HepG2 (cell line): ENCODE results near the gene MTX2. TPM values are rescaled to one million over a fixed set of nuclear protein-coding genes. Genes with fewer than 3 reads are reported as not detected.

Experiments
- ATAC-seq: fragments of 200-7000 bp; cut with Tn5 transposase; 3 replicates; pipeline ENCODE4 v1.9.1; 2020; ENCODE audit warnings: mild to moderate bottlenecking, moderate library complexity
- BruUV-seq: library from RNA; stranded (reverse); fragments of 400-500 nt; replicated peaks from 2 replicates; lab custom pipeline; 2021; lab: Mats Ljungman, UMichigan
- CTCF ChIA-PET: fragments of 300-600 bp; formaldehyde crosslinking; extraction: SDS; loops from one replicate; lab custom pipeline; 2021; ENCODE audit warnings: low total read pairs, inconsistent platforms, low intra/inter-chr PET ratio; lab: Yijun Ruan, JAX
- POLR2A ChIA-PET: fragments of 350-600 bp; sonication (Branson Sonifier 250); formaldehyde crosslinking; loops from one replicate; lab custom pipeline; 2020; ENCODE audit warnings: antibody characterized with exemption, inconsistent platforms; lab: Yijun Ruan, JAX
- DNase-seq: peaks from one replicate; pipeline ENCODE4 v3.0.0-alpha.2; 2015; ENCODE audit warnings: low spot score
- FAIRE-seq: peaks from 3 replicates; lab custom pipeline; 2011; peaks lifted over from hg19 to GRCh38; lab: Jason Lieb, UNC
- H2AFZ ChIP-seq: one replicate; pipeline ENCODE4 v1.6.1; 2011; ENCODE audit warnings: low read length, inconsistent platforms
- H3K27ac ChIP-seq: fragments of 300-600 bp; 3 replicates; pipeline ENCODE4 v1.8.0; 2011; ENCODE audit warnings: mixed run types, mild to moderate bottlenecking, mixed read lengths, low read length, inconsistent platforms; ENCODE audit not compliant: insufficient read depth; ENCODE audit errors: extremely low read length
- H3K27me3 ChIP-seq, 2 experiments: fragments of 200-600 bp in 1 of 2; 2 replicates in 1 of 2; 3 replicates in 1 of 2; pipeline versions ENCODE4 v1.6.0 to v1.8.0; 2011; ENCODE audit warnings: low read length in 2 of 2, mild to moderate bottlenecking in 2 of 2, moderate library complexity in 2 of 2, inconsistent platforms in 1 of 2; ENCODE audit not compliant: insufficient read depth in 2 of 2, control insufficient read depth in 1 of 2
- H3K36me3 ChIP-seq, 2 experiments: fragments of 200-600 bp in 1 of 2; replicated peaks in 1 of 2; 2 replicates in 1 of 2; 3 replicates in 1 of 2; pipeline versions ENCODE4 v1.5.1 to v1.8.0; 2011; ENCODE audit warnings: low read length in 2 of 2, inconsistent platforms in 1 of 2; ENCODE audit not compliant: insufficient read depth in 2 of 2, control insufficient read depth in 1 of 2
- H3K4me1 ChIP-seq: 2 replicates; pipeline ENCODE4 v1.5.1; 2012; ENCODE audit warnings: low read length, inconsistent platforms; ENCODE audit not compliant: insufficient read depth
- H3K4me2 ChIP-seq: 2 replicates; pipeline ENCODE4 v1.6.0; 2011; ENCODE audit warnings: low read depth, low read length, inconsistent platforms
- H3K4me3 ChIP-seq, 3 experiments: fragments of 200-600 bp in 1 of 3; sonication (generic), shearing (Covaris generic) in 1 of 3; replicated peaks in 1 of 3; 2 replicates each; pipeline ENCODE4 v1.5.1; 2011 to 2016; ENCODE audit warnings: low read length in 3 of 3, inconsistent platforms in 2 of 3, low read depth in 2 of 3, mild to moderate bottlenecking in 2 of 3, control low read depth in 1 of 3, mixed read lengths in 1 of 3; ENCODE audit not compliant: insufficient read depth in 1 of 3
- H3K79me2 ChIP-seq: one replicate; pipeline ENCODE4 v1.6.1; 2011; ENCODE audit warnings: low read length, inconsistent platforms; ENCODE audit not compliant: insufficient read depth
- H3K9ac ChIP-seq: 2 replicates; pipeline ENCODE4 v1.6.0; 2011; ENCODE audit warnings: mild to moderate bottlenecking, low read depth, low read length, inconsistent platforms; ENCODE audit not compliant: insufficient read depth
- H3K9me3 ChIP-seq: 2 replicates; pipeline ENCODE4 v1.5.1; 2012; ENCODE audit warnings: mild to moderate bottlenecking, low read length
- H4K20me1 ChIP-seq: 2 replicates; pipeline ENCODE4 v1.6.0; 2011; ENCODE audit warnings: inconsistent platforms, mild to moderate bottlenecking, low read length, moderate library complexity; ENCODE audit not compliant: insufficient read depth
- DRAP1 ChIP-seq: IDR thresholded peaks from 2 replicates; pipeline ENCODE4 v1.6.1; 2016; ENCODE audit warnings: missing genetic modification reagents, missing compliant biosample characterization
- FOSL2 ChIP-seq: sonication (generic); formaldehyde crosslinking; IDR thresholded peaks from 2 replicates; pipeline ENCODE4 v1.4.0; 2020; ENCODE audit warnings: missing genetic modification reagents
- GABPB1 ChIP-seq: IDR thresholded peaks from 2 replicates; pipeline ENCODE4 v1.6.1; 2016; ENCODE audit warnings: mild to moderate bottlenecking, missing genetic modification reagents, moderate library complexity, missing compliant biosample characterization
- HNRNPH1 ChIP-seq: fragments of 200-400 bp; formaldehyde crosslinking; optimal IDR thresholded peaks from 2 replicates; pipeline ENCODE3; 2017; ENCODE audit warnings: mild to moderate bottlenecking, low read depth, low read length
- HOXA7 ChIP-seq: sonication (generic); formaldehyde crosslinking; IDR thresholded peaks from 2 replicates; pipeline ENCODE4 v1.8.1; 2022; ENCODE audit warnings: mild to moderate bottlenecking, missing genetic modification reagents, moderate library complexity
- KDM3A ChIP-seq: IDR thresholded peaks from 2 replicates; pipeline ENCODE4 v1.6.1; 2018; ENCODE audit warnings: low read depth, missing compliant biosample characterization
- RNF2 ChIP-seq: fragments of 450-650 bp; conservative IDR thresholded peaks from 2 replicates; pipeline ENCODE4 v1.6.1; 2016; ENCODE audit warnings: low read depth
- TRIM24 ChIP-seq: sonication (generic); formaldehyde crosslinking; IDR thresholded peaks from 2 replicates; pipeline ENCODE4 v1.8.0; 2022; ENCODE audit warnings: mild to moderate bottlenecking, missing genetic modification reagents
- ZNF510 ChIP-seq: sonication (generic); formaldehyde crosslinking; IDR thresholded peaks from 2 replicates; pipeline ENCODE4 v1.4.0; 2020; ENCODE audit warnings: low read depth, mild to moderate bottlenecking, missing genetic modification reagents
- ZNF589 ChIP-seq: sonication (generic); formaldehyde crosslinking; conservative IDR thresholded peaks from 2 replicates; pipeline ENCODE4 v1.8.0; 2022; ENCODE audit warnings: mild to moderate bottlenecking, moderate library complexity, missing genetic modification reagents
- ZNF615 ChIP-seq: sonication (generic); formaldehyde crosslinking; IDR thresholded peaks from 2 replicates; pipeline ENCODE4 v1.5.0; 2020; ENCODE audit warnings: mild to moderate bottlenecking, missing genetic modification reagents, borderline replicate concordance
- ZNF619 ChIP-seq: sonication (generic); formaldehyde crosslinking; IDR thresholded peaks from 2 replicates; pipeline ENCODE4 v1.4.0; 2020; ENCODE audit warnings: mild to moderate bottlenecking, missing genetic modification reagents
- ZNF770 ChIP-seq: sonication (generic); formaldehyde crosslinking; IDR thresholded peaks from 2 replicates; pipeline ENCODE4 v1.5.0; 2020; ENCODE audit warnings: mild to moderate bottlenecking, missing genetic modification reagents
- WGBS: methylation state at CpG from one replicate; pipeline ENCODE4 v1.1.6; 2017; ENCODE audit warnings: low lambda C conversion rate; 5-methylcytosine and 5-hydroxymethylcytosine counted together
- in situ Hi-C: cut with HindIII; loops from 2 replicates; pipeline ENCODE4 v1.10.0; 2017; ENCODE audit warnings: low pct_unique_long_range_greater_than_20kb; ENCODE audit not compliant: extremely low pct_ligation_motif_present
- intact Hi-C: fragments of 100-400 bp; cut with micrococcal nuclease; formaldehyde crosslinking; loops from one replicate; pipeline ENCODE4 v1.10.0; 2022; ENCODE audit not compliant: unreplicated experiment
- polyA plus RNA-seq, 8 experiments: library from polyadenylated mRNA; depleted of rRNA in 3 of 8; stranded (reverse) in 7 of 8; unstranded in 1 of 8; fragments of >200 nt; fragmentation: Illumina TruSeq in 4 of 8; extraction: Trizol in 4 of 8; gene quantifications; 2 replicates each; pipeline versions ENCODE4 v1.2.1 to v1.2.3, GENCODE V29; 2011 to 2016; ENCODE audit warnings: low read depth in 4 of 8, missing spikeins in 1 of 8, mixed read lengths in 1 of 8; ENCODE audit not compliant: insufficient read depth in 1 of 8
- total RNA-seq, 5 experiments: library from RNA; depleted of rRNA; stranded (reverse); fragments of >200 nt; fragmentation: Illumina TruSeq; extraction: Trizol; gene quantifications; 2 replicates each; pipeline ENCODE4 v1.2.3, GENCODE V29; 2016; ENCODE audit warnings: low read depth in 1 of 5
- TF ChIP-seq, protein P1 (sequence below): IDR thresholded peaks from 2 replicates; pipeline ENCODE4 v1.6.1; 2016; ENCODE audit warnings: missing compliant biosample characterization, missing genetic modification reagents, borderline replicate concordance

MTX2 gene
- total and polyA plus RNA-seq, 2 of the 13 experiments (the other 11 are each of a cell fraction or from before 2014, with no cell fraction given): 58.1 to 75.7 TPM

- POLR2A ChIA-PET: no interaction called here
- no peak for ATAC-seq
These were observed 116.0 kb downstream of the MTX2 start for GRCh38 chr2:176385219-176385759.

More at GRCh38 chr2:176385219-176385759, 116.0 kb downstream of the MTX2 start:
- Histone ChIP-seq H3K4me3 (no peak overlapping the region), H2AFZ (no peak overlapping the region), H3K9ac (no peak overlapping the region), H3K36me3 (no peaks in the 10 kb centered on the region), H3K4me1 (peaks cover 6% of the 10 kb centered on the region; the same call in 1 of the 2 replicates), H3K27me3 (no peaks in the 10 kb centered on the region), H3K4me2 (no peak overlapping the region), H4K20me1 (no peaks in the 10 kb centered on the region), H3K9me3 (no peaks in the 10 kb centered on the region), H3K27ac (no peak overlapping the region), H3K79me2 (no peaks in the 10 kb centered on the region)
- in situ Hi-C loops: no loop called here
- no TSS peak for BruUV-seq
- 3% methylated on average over 2 of the region's 2 CpGs for WGBS
- FAIRE-seq (no peak), DNase-seq (no peak)
- intact Hi-C loops: loop anchor here (1.0 kb wide), 1 partner anchor 245 kb away; no protein-coding TSS in a partner anchor
- TF ChIP-seq RNF2: no peak
- TF ChIP-seq GABPB1 (CRISPR knock-in tag): no peak
- no peak for TF ChIP-seq DRAP1 (CRISPR knock-in tag)
- TF ChIP-seq HNRNPH1: no peak
- TF ChIP-seq FOSL2: no peak
- TF ChIP-seq ZNF510 (CRISPR knock-in tag): no peak
- TF ChIP-seq ZNF589 (CRISPR knock-in tag): no peak
- TF ChIP-seq ZNF615: no peak
- TF ChIP-seq ZNF770 (CRISPR knock-in tag): no peak
- TF ChIP-seq ZNF619 (CRISPR knock-in tag): no peak
- no peak for TF ChIP-seq TRIM24 (CRISPR knock-in tag)
- TF ChIP-seq, protein P1, sequence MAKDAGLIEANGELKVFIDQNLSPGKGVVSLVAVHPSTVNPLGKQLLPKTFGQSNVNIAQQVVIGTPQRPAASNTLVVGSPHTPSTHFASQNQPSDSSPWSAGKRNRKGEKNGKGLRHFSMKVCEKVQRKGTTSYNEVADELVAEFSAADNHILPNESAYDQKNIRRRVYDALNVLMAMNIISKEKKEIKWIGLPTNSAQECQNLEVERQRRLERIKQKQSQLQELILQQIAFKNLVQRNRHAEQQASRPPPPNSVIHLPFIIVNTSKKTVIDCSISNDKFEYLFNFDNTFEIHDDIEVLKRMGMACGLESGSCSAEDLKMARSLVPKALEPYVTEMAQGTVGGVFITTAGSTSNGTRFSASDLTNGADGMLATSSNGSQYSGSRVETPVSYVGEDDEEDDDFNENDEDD (CRISPR knock-in tag): no peak
- TF ChIP-seq HOXA7: no peak
- TF ChIP-seq KDM3A (CRISPR knock-in tag): no peak
- CTCF ChIA-PET: interaction anchor here (1.4 kb wide), 1 partner anchor 245 kb away, joined by 4 read pairs; no protein-coding TSS in a partner anchor
